ENCODE measurements around the gene EXOC4.

EXOC4 gene

DNA sequence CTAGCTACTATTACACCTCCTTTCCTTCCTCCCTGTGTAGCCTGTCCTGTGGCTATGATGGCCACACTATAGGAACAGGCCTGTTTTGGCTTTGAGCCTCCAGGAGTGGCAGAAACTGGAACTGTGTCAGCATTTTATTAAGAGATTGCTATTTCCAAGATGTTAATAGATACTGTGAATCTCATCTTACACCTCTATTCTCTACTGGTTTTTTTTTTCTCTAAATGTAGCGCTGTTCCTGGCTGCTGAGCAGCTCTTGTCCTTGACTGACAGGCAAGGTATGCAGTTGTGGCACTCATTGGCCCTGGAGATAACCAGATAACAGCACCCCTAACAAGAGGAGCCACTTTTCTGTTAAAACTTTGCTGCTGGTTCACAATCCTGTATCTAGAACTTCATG is 119.5 kb downstream of the EXOC4 start:
- Mint-ChIP-seq H3K27me3 (ENCODE audit: low read depth) (no peaks in the 10 kb centered on the region), H3K4me1 (no peaks in the 10 kb centered on the region), H3K36me3 (ENCODE audit: low read depth) (peaks cover 13% of the 10 kb centered on the region), H3K27ac (no peak overlapping the region), H3K4me3 (no peak overlapping the region), H3K9me3 (peaks cover 1% of the 10 kb centered on the region)
- TF ChIP-seq, protein P1, sequence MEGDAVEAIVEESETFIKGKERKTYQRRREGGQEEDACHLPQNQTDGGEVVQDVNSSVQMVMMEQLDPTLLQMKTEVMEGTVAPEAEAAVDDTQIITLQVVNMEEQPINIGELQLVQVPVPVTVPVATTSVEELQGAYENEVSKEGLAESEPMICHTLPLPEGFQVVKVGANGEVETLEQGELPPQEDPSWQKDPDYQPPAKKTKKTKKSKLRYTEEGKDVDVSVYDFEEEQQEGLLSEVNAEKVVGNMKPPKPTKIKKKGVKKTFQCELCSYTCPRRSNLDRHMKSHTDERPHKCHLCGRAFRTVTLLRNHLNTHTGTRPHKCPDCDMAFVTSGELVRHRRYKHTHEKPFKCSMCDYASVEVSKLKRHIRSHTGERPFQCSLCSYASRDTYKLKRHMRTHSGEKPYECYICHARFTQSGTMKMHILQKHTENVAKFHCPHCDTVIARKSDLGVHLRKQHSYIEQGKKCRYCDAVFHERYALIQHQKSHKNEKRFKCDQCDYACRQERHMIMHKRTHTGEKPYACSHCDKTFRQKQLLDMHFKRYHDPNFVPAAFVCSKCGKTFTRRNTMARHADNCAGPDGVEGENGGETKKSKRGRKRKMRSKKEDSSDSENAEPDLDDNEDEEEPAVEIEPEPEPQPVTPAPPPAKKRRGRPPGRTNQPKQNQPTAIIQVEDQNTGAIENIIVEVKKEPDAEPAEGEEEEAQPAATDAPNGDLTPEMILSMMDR (IDR thresholded peaks at IDR 0.05; ENCODE audit: unreplicated experiment in 3 of 3): no peak

DNA sequence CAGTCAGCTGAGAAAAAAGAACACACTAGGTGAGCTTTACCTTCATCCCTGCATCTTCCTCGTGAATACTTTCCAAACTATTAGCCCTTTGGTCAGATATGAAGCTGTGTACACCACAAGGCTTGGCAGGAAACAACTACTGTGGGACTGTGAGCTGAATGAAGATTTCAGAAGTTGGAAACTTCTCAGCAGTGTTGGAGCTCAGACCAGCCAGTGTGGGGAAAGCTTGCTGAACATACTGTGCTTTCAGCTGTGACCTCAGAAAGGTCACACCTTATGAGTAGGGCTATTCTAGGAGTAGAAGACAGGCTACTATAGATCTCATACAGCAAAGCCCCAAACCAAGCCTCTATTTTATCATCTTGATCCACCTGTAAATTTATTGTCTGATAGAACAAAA is 123.6 kb downstream of the EXOC4 start:
- TF ChIP-seq, protein P1 (IDR thresholded peaks at IDR 0.05; ENCODE audit: unreplicated experiment in 3 of 3): no peak
- no peak overlapping the region for H3K27ac Mint-ChIP-seq

DNA sequence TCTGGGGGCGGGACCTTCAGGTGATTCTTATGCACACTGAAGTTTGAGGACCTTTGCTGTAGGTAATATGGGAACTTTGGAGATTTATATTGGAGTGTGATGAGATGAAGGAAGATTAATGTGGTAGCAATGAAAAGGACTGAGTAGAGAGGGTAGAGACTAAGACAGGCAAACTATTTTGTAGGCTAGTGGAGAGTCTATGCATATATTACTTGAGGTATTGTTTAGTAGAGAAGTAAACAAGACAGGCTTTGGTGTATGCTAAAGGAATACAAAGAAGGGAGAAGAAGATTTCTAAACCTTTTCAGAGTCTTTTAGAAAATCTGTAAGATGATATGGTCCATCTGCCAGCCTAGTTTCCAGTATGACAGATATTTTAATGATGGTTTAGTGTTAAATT is 129.1 kb downstream of the EXOC4 start:
- H3K4me1 Mint-ChIP-seq: no peaks in the 10 kb centered on the region
- H3K27ac Mint-ChIP-seq: no peak overlapping the region
- H3K27me3 Mint-ChIP-seq (ENCODE audit: low read depth): no peaks in the 10 kb centered on the region
- H3K9me3 Mint-ChIP-seq: peaks cover 10% of the 10 kb centered on the region
- H3K4me3 Mint-ChIP-seq: no peak overlapping the region
- TF ChIP-seq, protein P1 (IDR thresholded peaks at IDR 0.05; ENCODE audit: unreplicated experiment in 3 of 3): no peak
- peaks cover 18% of the 10 kb centered on the region for H3K36me3 Mint-ChIP-seq (ENCODE audit: low read depth)

More for the DNA sequence above, 123.6 kb downstream of the EXOC4 start:
- Mint-ChIP-seq H3K4me3 (no peak overlapping the region), H3K4me1 (no peaks in the 10 kb centered on the region), H3K36me3 (ENCODE audit: low read depth) (peaks cover 25% of the 10 kb centered on the region), H3K27me3 (ENCODE audit: low read depth) (no peaks in the 10 kb centered on the region), H3K9me3 (peaks cover 10% of the 10 kb centered on the region)

DNA sequence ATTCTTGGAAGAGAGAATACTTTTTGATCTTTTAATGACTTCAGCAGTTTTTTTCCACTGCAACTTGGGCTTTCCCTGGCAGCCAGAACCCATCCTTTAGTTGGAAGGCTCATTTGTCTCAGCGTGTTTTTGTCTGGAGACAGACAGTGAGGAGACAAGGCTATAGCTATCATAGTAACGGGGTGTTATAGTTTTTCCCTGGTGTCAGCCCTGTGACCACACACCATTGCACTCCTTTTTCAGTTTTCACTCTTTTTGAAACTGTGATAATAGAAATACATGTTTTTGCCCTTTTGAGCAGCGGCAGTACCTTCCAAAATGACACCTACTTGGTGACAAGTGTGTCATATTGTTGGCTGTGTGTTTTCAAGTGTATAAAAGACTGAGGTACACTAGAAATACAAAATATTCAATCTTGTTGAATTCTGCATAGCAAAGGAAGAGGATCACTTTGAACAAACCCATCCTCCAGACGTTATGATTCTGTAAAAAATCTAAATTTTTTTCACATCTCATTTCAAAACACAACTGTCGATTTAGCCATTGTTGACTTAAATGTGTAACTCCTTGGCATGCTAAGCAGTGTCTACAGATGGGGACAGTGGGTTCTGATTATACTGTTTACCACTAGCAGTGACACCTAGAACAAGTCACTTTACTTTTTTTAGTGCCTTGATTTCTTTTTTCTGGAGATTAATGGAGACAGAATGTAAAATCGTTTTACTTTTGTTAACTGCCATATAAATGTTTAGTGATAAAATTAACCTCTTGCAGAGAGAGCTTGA is 130.1 kb downstream of the EXOC4 start:
- Mint-ChIP-seq H3K36me3 (ENCODE audit: low read depth) (peaks cover 18% of the 10 kb centered on the region), H3K27me3 (ENCODE audit: low read depth) (no peaks in the 10 kb centered on the region), H3K9me3 (peaks cover 6% of the 10 kb centered on the region), H3K27ac (no peak overlapping the region), H3K4me1 (no peaks in the 10 kb centered on the region), H3K4me3 (no peak overlapping the region)
- TF ChIP-seq, protein P1 (IDR thresholded peaks at IDR 0.05; ENCODE audit: unreplicated experiment in 3 of 3): no peak

DNA sequence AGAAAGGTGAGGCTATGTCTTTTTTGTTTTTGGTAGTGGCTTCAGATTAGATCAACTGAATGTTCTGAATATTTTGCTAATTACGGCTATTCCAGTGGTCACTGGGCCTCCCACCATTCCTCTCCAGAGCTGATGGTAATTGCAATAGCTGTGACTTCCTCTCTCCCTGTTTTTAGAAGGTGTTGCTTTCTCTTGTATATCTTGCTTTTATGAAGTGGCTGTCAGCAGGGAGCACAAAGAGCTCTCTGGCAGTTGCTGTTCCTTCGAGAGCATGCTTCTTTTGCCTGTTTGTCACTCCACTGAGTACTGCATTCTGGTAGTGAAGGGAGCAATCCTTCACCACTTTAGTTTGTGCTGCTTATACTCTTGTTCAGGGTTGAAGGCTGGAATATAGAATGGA is 133.3 kb downstream of the EXOC4 start:
- Mint-ChIP-seq H3K27ac (no peak overlapping the region), H3K36me3 (ENCODE audit: low read depth) (peaks cover 19% of the 10 kb centered on the region), H3K4me1 (no peaks in the 10 kb centered on the region), H3K27me3 (ENCODE audit: low read depth) (no peaks in the 10 kb centered on the region), H3K4me3 (no peak overlapping the region), H3K9me3 (peaks cover 3% of the 10 kb centered on the region)
- TF ChIP-seq, protein P1 (IDR thresholded peaks at IDR 0.05; ENCODE audit: unreplicated experiment in 3 of 3): no peak

DNA sequence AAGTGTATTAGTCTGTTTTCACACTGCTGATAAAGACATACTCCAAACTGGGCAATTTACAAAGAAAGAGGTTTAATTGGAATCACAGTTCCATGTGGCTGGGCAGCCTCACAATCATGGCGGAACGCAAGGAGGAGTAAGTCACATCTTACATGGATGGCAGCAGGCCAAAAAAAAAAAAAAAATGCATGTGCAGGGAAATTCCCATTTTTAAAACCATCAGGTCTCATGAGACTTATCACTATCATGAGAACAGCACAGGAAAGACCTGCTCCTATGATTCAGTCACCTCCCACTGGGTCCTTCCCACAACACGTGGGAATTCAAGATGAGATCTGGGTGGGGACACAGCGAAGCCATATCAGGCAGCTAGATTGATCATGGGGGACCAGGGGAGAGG is 136.8 kb downstream of the EXOC4 start:
- Mint-ChIP-seq H3K4me3 (no peak overlapping the region), H3K27me3 (ENCODE audit: low read depth) (no peaks in the 10 kb centered on the region), H3K36me3 (ENCODE audit: low read depth) (peaks cover 19% of the 10 kb centered on the region), H3K4me1 (no peaks in the 10 kb centered on the region), H3K9me3 (peaks cover 3% of the 10 kb centered on the region), H3K27ac (no peak overlapping the region)
- TF ChIP-seq, protein P1 (IDR thresholded peaks at IDR 0.05; ENCODE audit: unreplicated experiment in 3 of 3): no peak

All from nephron (organoid).